LNCAP (cell line): ENCODE data around the gene KIRREL2.

Source experiments
- TF ChIP-seq, protein P1 (sequence below): fragments of 450-650 bp; IDR thresholded peaks from 2 replicates; pipeline ENCODE4 v1.5.1; 2017; ENCODE audit warnings: mild to moderate bottlenecking

Gene KIRREL2

DNA sequence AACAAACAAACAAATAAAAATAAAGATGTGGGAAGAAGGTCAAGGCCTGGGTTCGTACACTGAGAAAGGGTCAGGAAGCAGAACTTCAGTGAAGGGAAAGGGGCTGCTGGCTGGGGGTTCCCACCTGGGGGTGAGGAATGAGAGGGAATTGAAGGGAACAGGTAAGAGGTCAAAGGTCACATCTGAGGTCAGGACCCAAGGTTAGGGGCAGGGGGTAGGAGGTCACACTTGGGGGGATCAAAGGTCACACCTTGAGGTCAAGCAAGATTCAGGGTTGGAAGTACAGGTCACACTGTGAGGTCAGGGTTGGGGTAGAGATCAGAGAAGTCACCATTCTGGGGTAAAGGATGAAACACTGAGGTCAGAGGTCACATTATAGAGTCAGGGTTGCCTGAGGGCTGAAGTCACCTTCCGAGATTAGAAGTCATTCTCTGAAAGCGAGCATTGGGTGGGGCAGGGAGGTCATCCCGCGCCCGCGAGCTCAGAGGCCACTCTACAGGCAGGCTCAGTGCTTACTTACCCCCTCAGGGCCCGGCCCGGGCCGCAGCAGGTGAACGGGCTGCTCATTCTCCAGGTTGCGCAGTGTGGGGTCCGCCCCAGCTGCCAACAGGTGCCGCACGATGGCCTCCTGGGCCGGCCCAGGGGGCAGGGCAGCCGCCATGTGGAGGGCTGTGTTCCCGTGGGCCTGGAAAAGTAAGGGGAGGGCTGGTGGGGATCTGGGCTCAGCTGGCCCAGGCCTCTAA, 32.8 kb downstream of the KIRREL2 start:
- TF ChIP-seq, protein P1, sequence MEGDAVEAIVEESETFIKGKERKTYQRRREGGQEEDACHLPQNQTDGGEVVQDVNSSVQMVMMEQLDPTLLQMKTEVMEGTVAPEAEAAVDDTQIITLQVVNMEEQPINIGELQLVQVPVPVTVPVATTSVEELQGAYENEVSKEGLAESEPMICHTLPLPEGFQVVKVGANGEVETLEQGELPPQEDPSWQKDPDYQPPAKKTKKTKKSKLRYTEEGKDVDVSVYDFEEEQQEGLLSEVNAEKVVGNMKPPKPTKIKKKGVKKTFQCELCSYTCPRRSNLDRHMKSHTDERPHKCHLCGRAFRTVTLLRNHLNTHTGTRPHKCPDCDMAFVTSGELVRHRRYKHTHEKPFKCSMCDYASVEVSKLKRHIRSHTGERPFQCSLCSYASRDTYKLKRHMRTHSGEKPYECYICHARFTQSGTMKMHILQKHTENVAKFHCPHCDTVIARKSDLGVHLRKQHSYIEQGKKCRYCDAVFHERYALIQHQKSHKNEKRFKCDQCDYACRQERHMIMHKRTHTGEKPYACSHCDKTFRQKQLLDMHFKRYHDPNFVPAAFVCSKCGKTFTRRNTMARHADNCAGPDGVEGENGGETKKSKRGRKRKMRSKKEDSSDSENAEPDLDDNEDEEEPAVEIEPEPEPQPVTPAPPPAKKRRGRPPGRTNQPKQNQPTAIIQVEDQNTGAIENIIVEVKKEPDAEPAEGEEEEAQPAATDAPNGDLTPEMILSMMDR: no peak

- TF ChIP-seq, protein P1: no peak
Measured at GRCh38 chr19:35890113-35890650, 33.5 kb downstream of the KIRREL2 start.

DNA sequence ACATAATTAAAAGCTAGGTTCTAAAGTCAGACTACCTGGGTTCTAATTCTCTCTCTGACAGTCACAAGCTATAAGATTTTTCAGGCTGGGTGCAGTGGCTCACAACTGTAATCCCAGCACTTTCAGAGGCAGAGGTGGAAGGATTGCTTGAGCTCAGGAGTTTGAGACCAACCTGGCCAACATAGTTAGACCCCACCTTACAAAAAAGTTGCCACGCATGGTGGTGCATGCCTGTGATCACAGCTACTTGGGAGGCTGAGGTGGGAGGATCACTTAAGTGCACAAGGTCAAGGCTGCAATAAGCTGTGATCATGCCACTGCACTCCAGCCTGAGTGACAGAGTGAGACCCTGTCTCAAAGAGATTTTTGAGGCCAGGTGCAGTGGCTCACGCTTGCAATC, 37.6 kb downstream of the KIRREL2 start:
- TF ChIP-seq, protein P1: no peak

DNA sequence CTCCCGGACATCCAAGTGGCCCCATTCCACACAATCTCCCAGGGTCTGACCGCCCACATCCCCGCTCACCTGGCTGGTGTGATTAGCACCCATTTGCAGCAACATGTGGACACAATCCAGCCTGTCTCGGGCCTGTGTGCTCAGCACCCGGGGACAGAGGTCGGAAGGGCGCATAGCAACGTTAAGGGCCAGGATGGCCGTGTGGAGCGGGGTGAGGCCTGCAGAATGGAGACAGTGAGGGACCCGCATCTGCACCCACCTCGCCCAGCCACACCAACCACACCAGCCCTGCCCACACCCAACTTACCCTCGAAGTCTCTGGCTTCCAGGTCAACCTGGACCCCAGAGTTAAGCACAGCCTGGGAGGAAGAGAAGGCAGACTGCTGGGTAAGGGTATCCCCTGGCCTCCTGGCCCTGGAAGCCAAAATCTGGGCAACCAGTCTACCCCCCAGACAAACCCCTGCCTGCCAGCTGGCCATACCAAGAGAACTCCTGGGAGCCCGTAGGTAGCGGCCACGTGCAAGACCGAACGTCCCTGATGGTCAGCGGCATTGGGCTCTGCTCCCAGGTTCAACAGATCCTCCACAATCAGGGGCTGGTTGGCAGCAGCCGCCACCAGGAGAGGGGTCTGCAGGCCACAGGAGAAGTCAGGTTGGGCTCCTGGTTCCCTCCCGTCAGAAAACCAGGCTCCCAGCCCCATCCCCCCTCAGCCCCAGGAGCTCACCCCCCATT, 39.4 kb downstream of the KIRREL2 start:
- TF ChIP-seq, protein P1: no peak

DNA sequence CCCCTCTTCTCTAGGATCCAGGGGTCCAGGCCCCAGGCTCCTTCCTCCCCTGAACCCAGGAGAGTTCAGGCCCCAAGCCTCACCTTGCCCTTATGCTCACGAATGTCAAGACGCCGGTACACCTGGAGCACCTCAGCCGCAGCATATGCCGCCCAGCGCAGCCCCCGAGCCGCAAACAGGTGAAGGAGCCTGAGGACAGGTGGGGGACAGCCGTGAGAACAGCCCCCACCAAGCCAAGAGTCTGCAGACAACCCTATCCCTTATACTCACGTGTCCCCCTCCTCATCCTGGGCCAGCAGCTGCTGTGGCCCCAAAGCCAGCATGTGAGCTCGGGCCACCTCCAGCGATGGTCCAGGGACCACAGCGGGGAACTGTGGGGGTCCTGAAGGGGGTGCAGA, 39.9 kb downstream of the KIRREL2 start:
- TF ChIP-seq, protein P1: no peak

DNA sequence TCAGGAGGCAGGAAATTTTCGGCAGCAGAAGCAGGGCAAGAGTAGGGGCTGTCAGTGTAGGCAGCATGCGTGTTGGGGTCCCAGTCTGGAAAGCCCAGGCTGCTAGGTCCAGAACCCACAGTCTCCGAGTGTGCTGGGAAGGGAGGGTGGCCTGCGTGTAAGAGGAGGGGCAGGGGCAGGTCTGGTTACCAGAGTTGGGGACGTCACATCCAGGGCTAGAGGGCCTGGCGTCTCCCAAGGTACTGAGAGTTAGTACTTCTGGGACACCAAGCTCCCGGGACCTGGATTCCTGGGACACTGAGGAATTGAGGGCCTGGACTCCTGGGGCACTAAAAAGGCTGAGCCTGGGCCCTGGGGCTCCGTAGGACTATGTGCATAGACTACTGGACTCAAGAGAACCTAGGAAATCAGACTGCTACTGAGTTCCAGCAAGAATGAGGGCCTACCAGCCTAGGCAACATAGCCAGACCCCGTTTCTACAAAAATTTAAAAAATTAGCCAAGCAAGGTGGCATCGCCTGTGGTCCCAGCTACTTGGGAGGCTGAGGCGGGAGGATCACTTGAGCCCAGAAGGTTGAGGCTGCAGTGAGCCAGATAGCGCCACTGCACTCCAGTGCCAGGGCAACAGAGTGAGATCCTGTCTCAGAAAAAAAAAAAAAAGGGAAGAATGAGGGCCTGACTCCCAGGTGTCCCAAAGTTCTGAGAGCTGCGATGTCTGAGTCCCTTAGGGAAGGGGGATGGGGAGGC, 41.2 kb downstream of the KIRREL2 start:
- TF ChIP-seq, protein P1: no peak

DNA sequence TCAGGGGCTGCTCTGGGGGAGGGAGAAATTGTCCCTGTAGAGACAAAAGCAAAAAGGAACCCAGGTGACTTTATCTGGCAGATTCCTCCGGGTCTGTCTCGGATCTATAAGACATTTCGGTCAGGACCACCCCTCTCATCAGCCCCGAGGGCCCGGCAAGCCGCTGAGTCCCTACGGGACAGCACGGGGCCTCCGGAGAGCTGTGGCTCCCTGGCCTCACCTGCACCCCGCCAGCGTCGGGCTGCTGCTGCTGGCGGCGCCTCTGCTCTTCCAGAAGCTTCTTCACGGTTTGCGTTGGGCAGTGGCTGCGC, 41.7 kb downstream of the KIRREL2 start:
- TF ChIP-seq, protein P1: no peak
